Hematopoietic multipotent progenitor cell treated with erythropoietin and hydrocortisone succinate and interleukin-3 and kit ligand, for 8 days (in vitro differentiated cells): ENCODE results near the gene ANP32E.
"Not testable (repeated sequence)": the region's sequence is repeated elsewhere in the genome, so short reads cannot be mapped to it uniquely, and the experiment has no call there.

Experiments
- DNase-seq: peaks from one replicate; pipeline ENCODE4 v3.0.0-alpha.2; 2015

The ANP32E gene

GRCh38 chr1:150212070-150212469, 23.8 kb downstream of the ANP32E start:
- DNase-seq = no peak

GRCh38 chr1:150210706-150211105, 25.2 kb downstream of the ANP32E start:
- no peak for DNase-seq

GRCh38 chr1:150210091-150210490, 25.8 kb downstream of the ANP32E start:
- no peak for DNase-seq

GRCh38 chr1:150208460-150208859, 27.5 kb downstream of the ANP32E start:
- not testable (repeated sequence) for DNase-seq

- DNase-seq = no peak
Measured at GRCh38 chr1:150207281-150207971, 28.5 kb downstream of the ANP32E start.

GRCh38 chr1:150196417-150196816, 39.5 kb downstream of the ANP32E start:
- no peak for DNase-seq

- no peak for DNase-seq
Measured at GRCh38 chr1:150194381-150195031, 41.4 kb downstream of the ANP32E start.

GRCh38 chr1:150192012-150192411, 43.9 kb downstream of the ANP32E start:
- DNase-seq = no peak

- no peak for DNase-seq
Measured at GRCh38 chr1:150187560-150187931, 48.4 kb downstream of the ANP32E start.

GRCh38 chr1:150186789-150187559, 48.9 kb downstream of the ANP32E start:
- peak; percentile 65 for DNase-seq

- not testable (repeated sequence) for DNase-seq
Measured at GRCh38 chr1:150186438-150186788, 49.5 kb downstream of the ANP32E start.

GRCh38 chr1:150185481-150185880, 50.4 kb downstream of the ANP32E start:
- DNase-seq = no peak

- DNase-seq = no peak
Measured at GRCh38 chr1:150183061-150183460, 52.9 kb downstream of the ANP32E start.

- no peak for DNase-seq
Measured at GRCh38 chr1:150182247-150182646, 53.7 kb downstream of the ANP32E start.

- no peak for DNase-seq
Measured at GRCh38 chr1:150180474-150180873, 55.4 kb downstream of the ANP32E start.

- no peak for DNase-seq
Measured at GRCh38 chr1:150179867-150180266, 56.0 kb downstream of the ANP32E start.

- no peak for DNase-seq
Measured at GRCh38 chr1:150178548-150178947, 57.4 kb downstream of the ANP32E start.

- no peak for DNase-seq
Measured at GRCh38 chr1:150176593-150176992, 59.3 kb downstream of the ANP32E start.

GRCh38 chr1:150173141-150173585, 62.7 kb downstream of the ANP32E start:
- no peak for DNase-seq

- no peak for DNase-seq
Measured at GRCh38 chr1:150171801-150172200, 64.1 kb downstream of the ANP32E start.

- DNase-seq = peak; percentile 60
Measured at GRCh38 chr1:150168960-150169601, 66.8 kb downstream of the ANP32E start.
